NOMO-1 (cell line): ENCODE measurements around the gene ZNF175.

Experiments
- DNase-seq, 2 experiments: peaks; one replicate each; lab custom pipeline; 2025; ENCODE audit not compliant: unreplicated experiment in 2 of 2; lab: John Stamatoyannopoulos, UW

ZNF175 gene

DNA sequence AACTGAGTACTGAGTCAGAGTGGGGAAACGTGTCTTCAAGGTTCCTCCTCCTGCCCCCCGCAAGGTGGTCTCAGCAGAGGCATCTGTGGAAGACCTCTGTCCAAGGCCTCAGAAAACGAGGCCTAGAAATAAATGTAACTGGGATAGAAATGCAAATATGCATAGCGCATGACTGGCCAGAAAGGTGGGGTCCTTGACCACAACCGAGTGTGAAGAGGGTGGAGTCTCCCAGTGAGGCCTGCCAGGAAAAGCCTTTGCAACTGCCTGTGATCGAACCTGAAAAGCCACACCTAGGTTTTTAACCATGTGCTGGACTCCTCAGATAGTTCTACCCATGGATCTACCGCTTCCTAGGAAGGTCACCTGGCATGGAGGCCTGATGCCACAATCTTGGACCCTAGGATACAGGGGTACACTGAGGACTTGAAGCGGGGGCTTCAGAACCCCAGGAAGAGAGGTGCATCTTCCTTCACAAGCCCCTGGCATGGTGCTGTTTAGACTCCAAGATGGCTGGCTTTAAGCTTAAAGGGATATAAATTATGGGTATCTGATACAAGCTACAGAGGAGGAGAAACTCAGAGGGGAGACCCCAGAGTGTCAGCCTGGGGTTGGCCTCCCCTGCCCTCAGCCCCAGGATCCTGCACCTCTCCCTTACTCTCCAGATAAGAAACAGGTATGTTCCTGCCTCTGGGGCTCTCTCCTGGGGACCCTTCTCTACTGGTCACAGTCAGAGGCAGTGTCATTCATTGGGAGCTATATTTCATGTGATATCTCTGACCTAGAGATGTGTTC is 21.4 kb upstream of the ZNF175 start:
- DNase-seq, result no peak

- no peak for DNase-seq
These were observed 20.0 kb upstream of the ZNF175 start for GRCh38 chr19:51550848-51551672.

GRCh38 chr19:51551673-51552432 is 19.2 kb upstream of the ZNF175 start:
- peak; percentile 19 to 29 for DNase-seq

DNA sequence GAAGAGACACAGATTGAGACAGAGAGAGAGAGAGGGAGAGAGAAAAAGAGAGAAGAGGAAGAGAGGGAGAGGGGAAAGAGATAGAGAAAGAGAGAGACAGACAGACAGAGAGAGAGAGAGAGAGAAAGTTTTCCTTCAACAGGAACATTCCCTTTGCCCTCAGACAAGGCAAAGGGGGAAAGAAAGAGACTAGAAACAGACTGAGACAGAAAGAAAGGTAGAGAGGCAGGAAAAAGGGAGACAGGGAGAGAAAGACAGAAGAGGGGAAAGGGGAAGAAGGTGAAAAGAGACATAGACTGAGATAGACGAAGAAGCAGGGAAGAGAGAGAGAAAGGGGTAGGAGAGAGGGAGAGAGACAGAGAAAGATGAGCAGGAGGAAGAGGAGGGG is 18.5 kb upstream of the ZNF175 start:
- no peak for DNase-seq

DNA sequence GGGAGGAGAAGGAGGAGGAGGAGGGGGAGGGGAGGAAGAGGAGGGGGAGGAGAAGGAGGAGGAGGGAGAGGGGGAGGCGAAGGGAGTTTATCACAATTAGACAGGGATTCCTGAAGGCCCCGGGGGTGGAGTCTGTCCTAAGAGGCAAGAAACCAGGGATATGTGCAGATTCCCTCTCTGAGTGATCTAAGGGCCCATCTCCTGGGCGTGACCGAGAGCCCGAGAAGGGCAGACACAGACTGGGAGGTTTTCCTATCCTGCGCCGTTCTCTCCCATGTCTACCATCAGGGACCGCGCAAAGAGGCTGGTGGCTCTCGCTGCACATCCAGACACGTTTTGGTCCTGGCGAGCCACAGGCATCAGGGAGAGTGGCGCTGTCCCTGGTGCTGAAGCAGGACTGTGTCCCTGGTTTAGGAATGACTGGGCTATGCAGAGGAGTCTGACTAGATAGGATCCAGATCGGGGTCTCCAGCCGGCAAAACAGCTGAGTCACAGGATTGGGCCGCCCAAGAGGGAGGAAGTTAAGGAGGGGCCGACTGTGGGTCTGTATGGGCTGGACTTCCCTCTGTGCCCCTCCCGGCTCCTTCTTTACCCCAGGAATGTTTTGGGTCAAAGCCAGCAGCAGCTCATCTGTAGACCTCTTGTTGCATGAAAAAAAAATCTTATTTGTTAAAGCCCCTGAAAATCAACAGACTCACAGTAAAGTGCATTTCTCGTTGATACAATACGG is 17.9 kb upstream of the ZNF175 start:
- peak; percentile 14 to 21 for DNase-seq

- DNase-seq, result peak in 1 of 2 experiments; percentile 4
These were observed 11.8 kb upstream of the ZNF175 start for GRCh38 chr19:51559240-51559639.

DNA sequence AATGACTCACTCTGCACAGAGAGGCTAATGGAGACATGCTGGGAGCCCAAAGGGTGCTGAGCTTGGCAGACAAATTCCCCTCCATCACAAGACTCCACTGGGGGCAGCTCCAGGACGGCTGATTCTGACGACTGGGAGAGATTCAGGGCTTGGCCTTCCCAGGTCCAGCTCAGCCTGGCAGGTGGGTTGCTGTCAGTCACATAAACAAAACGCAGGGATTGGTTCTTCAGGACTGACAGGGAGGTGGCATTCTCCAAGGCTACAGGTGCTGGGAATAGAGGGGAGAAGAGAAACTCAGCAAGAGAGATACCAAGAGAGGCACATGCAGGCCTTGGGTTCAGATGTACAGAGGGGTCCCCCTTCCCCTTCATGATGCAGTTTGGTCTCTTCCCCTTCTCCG is 10.7 kb upstream of the ZNF175 start:
- DNase-seq, result no peak

GRCh38 chr19:51564791-51565190 is 6.3 kb upstream of the ZNF175 start:
- DNase-seq, result peak; percentile 88 to 89

DNA sequence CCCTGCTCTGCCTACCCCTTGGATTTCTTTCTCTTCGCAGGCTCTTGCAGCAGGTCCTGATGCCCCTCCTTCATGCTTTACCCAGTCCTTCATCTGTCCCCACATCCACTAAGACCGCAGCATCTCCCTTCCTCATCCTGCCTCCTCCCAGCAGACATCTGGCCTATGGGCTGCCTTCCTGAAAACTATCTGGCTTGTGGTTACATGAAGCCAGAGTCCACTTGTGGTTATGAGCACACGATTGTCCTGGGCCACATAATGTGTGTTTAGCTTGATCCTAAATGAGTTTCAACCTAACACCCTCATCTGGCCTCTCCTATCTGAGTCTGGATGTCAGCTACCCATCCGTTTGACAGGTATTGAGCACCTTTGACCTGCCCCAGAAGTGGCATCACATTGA is 5.5 kb upstream of the ZNF175 start:
- DNase-seq, result peak; percentile 62 to 65

DNA sequence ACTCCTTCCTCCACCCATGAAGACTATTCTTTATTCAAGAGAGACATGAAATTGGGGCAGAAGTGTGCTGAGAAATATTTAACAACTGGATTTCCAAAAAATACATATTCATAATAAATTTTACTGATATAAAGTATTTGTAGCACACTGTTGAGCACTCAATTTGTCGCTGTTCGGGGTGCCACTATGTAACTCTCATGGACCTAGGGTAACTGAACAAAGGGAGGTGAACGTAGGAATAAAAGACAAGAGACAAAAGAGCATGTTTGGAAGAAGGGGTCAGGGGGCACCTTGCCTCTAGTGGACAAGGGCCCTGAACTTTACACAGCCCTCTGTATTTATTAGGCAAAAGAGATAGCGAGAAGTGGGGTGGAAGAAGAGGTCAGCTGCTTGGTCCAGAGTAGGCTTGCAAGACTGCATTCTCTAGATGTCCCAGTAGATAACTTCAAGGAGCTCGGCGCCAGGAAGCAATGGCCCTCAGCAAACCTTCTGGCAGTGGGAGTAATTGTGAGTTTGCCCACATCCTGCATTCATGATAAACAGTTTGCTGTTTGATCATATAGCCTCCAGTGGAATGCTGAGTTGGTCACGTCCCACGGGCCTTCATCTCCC is 4.5 kb upstream of the ZNF175 start:
- DNase-seq, result no peak

DNA sequence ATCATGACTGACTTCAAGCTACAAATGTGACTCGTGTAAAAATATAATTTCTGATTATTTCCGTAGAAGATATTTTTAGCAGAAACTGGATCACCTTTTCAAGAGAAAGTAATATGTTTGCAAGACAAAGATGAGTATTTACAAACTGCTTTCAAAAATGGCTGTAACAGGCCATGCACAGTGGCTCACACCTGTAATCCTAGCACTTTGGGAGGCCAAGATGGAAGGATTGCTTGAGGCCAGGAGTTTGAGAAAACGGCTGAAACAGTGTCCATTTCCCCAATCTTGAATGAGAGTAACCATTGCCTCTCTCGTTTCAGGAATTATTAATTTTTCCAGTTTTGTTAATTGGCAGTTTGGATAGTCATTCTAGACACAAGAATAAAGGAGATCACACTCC is 3.5 kb upstream of the ZNF175 start:
- DNase-seq, result no peak

DNA sequence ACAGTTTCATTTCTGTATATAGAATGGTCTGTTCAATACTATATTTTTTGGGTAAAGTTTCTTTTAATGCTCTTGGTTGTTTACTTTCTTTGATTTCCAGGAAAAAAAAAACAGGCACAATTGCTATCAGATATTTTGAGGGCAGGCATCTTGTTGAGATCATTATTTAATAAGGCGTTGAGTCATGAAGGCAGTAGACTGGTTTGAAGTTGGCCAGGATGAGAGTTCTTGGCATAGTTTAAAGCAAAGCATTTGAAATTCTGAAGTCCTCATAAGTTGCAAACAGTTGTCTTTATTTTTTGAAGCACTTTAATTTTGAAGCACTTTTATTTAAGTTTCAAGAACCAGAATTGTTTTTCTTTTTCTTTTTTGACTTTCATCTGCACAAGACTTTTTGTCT is 2.6 kb upstream of the ZNF175 start:
- DNase-seq, result no peak

- DNase-seq, result peak in 1 of 2 experiments; percentile 14
These were observed 516 bp downstream of the ZNF175 start for GRCh38 chr19:51571599-51571998.

GRCh38 chr19:51572410-51572809 is 1.3 kb downstream of the ZNF175 start:
- peak; percentile 51 to 59 for DNase-seq

DNA sequence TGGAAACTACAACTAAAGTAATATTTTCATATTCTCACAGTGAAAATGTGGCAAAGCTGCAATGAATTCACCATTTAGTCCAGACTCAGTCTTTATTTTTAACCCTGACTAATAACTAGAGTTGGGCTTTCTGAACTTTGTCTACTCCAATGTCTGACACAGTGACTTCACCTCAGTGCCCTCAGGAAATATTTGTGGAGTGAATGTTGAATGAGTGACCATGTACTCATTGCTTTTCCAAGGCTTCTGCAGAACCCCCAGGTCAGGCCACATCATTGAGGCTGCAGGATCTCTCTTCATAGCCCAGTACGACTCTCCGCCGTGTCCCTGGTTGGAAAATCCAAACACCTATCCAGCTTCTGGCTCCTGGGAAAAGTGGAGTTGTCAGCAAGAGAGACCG is 1.8 kb downstream of the ZNF175 start:
- no peak for DNase-seq

- no peak for DNase-seq
These were observed 2.2 kb downstream of the ZNF175 start for GRCh38 chr19:51573331-51573730.

DNA sequence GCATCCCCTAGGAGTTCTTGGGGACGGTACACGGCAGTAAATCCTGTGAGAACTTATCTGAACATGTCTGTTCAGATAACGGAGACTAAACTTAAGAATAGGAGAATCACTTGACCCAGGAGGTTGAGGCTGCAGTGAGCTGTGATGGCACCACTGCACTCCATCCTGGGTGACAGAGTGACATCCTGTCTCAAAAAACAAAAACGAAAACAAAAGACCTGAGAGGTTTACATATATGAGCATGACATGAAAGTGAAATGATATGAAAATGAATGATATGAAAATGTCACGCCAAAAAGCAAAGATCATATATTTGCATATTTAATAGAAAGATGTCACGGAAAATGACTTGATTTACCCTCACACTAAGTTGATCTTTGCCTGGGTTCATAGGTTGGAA is 5.8 kb downstream of the ZNF175 start:
- DNase-seq, result no peak

DNA sequence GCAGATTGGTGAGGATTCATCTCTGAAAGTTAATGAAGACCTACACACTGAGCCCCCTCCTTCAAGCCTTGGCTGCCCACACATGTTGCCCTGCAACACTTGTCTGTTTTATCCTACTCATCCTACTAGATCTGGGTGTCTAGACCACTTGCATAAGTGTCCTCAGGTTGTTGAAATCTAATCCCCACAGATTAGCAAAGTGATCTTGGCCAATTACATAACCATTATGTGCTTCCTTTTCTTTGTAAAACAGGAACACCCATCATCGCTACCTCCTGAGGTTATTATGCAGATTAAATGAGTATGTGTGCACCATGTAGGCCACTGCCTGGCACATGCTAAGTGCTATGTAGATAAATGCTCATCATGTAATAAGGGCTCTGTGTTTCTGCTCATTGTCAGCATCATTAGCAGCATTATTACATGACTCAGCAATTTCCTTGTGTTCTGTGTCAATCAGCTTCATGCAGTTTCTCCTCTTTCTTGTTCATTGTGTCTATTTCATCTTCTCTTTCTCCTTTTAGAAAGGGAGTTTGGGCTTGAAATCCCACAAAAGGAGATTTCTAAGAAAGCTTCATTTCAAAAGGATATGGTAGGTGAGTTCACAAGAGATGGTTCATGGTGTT is 15.1 kb downstream of the ZNF175 start:
- DNase-seq, result peak; percentile 77 to 91

GRCh38 chr19:51586799-51587198 is 15.7 kb downstream of the ZNF175 start:
- DNase-seq, result no peak
